Measurements from ENCODE around the gene TMEM184A. TPM values are rescaled to one million over a fixed set of nuclear protein-coding genes. Genes with fewer than 3 reads are reported as not detected.

TMEM184A gene
- total RNA-seq, 1 experiment from 2014 or later, result 13.4 TPM

- DNase-seq (ENCODE audit: low read depth), result no peak
- in situ Hi-C loops (cut with HindIII; ENCODE audit: low pct_unique_long_range_greater_than_20kb, low sequenced_read_pairs), result no loop called here
Observed at GRCh38 chr7:1558181-1558811, 2.3 kb upstream of the TMEM184A start.

GRCh38 chr7:1557771-1558170 is 1.8 kb upstream of the TMEM184A start:
- in situ Hi-C loops (cut with HindIII; ENCODE audit: low pct_unique_long_range_greater_than_20kb, low sequenced_read_pairs), result no loop called here
- DNase-seq (ENCODE audit: low read depth), result no peak

DNA sequence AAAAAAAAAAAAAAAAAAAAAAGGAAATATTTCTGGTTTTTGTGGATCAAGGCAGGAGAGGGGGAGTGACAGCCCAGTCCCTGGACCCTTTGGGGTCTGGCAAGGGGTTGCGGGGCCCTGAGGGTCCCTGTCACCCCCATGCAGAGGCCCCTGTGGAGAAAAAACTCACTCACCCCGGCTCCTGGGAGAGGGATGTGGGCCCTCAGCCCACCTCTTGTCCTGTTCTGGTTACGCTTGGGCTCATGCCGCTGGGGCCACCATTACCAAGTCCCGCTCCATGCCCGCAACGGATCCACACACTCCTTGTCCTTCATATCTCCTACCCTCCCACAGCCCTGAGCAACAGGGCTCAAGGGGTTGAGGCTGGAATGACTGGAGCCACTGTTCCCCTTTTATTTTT is 1.0 kb upstream of the TMEM184A start:
- DNase-seq (ENCODE audit: low read depth), result no peak
- in situ Hi-C loops (cut with HindIII; ENCODE audit: low pct_unique_long_range_greater_than_20kb, low sequenced_read_pairs), result no loop called here

- peak; percentile 97 for DNase-seq (ENCODE audit: low read depth)
- in situ Hi-C loops (cut with HindIII; ENCODE audit: low pct_unique_long_range_greater_than_20kb, low sequenced_read_pairs), result no loop called here
Observed at GRCh38 chr7:1555046-1555812, 776 bp downstream of the TMEM184A start.

DNA sequence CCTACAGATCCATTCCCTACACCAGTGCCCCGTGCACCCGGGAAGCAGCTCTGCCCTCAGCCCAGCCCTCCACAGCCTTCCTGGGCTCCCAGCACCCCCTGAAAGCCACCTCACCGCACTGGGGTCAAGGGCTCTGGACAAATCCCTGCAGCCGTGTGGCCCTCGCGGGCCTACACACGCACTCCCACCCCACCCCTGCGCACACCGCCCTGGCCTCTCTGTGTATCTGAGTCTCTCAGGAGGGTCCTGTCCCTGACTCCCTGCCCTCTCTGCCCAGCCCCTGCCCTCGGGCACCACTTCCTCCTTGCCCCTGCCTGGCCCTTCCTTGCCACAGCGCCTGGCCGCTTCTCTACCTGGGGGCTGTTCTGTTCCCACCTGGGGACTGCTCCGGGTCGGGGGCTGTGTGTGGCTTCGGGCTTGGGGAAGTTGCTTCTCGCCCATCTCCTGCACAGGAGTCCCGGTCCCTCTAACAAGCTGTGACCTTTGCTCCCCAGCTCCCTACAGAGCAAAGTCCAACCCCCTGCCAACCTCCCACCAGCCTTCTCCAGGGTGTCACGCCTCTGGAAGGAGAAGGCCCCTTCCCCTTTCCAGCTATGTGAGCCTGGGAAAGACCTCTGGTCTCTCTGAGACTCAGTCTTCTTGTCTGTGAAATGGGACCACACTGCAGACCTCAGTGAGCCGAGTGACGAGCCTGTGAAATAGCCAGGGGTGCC is 1.5 kb downstream of the TMEM184A start:
- in situ Hi-C loops (cut with HindIII; ENCODE audit: low pct_unique_long_range_greater_than_20kb, low sequenced_read_pairs), result no loop called here
- no peak for DNase-seq (ENCODE audit: low read depth)

DNA sequence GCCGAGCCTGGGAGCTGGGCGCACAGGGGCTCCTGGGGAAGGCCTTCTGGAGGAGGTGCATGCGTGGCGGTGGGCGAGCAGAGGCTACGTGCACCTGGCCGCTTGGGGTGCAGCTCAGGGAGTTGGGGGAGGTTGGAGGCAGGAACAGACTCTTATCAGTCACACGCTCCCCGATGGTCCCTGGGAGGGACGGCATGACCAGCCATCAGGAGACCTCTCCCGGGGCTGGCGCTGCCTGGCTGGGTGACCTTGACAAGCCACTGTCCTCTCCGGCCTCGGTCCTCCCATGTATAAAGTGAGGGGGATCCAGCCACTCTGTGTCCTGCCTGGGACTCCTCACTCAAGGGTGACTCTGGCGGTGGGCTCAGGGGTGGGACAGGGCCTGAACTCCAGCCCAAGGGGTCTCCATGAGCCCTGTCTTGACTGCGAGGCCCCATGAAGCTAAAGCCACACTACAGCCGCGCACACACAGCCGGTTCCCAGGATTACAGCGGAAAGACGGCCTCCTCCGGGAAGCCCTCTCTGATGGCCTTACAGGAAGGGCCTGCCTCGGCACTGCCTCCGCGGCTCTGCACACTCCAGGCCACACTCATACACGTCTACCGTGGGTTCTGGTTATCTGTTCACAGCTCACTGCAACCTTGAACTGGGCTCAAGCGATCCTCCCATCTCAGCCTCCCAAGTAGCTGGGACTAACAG is 2.3 kb downstream of the TMEM184A start:
- in situ Hi-C loops (cut with HindIII; ENCODE audit: low pct_unique_long_range_greater_than_20kb, low sequenced_read_pairs), result no loop called here
- no peak for DNase-seq (ENCODE audit: low read depth)

GRCh38 chr7:1552200-1552599 is 3.8 kb downstream of the TMEM184A start:
- no peak for DNase-seq (ENCODE audit: low read depth)
- in situ Hi-C loops (cut with HindIII; ENCODE audit: low pct_unique_long_range_greater_than_20kb, low sequenced_read_pairs), result no loop called here

DNA sequence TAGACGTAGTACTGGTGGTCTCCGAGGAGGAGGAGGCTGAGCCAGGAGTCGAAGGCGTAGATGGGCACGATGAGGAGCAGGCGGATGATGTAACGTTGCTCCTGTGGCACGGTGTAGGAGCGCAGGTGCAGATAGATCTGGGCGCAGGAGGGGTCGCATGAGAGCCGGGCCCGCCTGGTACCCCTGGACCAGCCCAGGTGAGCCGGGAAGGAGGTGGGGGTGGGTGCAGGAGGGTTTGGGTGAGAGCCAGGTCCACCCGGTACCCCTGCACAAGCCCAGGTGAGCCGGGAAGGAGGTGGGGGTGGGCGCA is 5.2 kb downstream of the TMEM184A start:
- in situ Hi-C loops (cut with HindIII; ENCODE audit: low pct_unique_long_range_greater_than_20kb, low sequenced_read_pairs), result no loop called here
- DNase-seq (ENCODE audit: low read depth), result no peak

DNA sequence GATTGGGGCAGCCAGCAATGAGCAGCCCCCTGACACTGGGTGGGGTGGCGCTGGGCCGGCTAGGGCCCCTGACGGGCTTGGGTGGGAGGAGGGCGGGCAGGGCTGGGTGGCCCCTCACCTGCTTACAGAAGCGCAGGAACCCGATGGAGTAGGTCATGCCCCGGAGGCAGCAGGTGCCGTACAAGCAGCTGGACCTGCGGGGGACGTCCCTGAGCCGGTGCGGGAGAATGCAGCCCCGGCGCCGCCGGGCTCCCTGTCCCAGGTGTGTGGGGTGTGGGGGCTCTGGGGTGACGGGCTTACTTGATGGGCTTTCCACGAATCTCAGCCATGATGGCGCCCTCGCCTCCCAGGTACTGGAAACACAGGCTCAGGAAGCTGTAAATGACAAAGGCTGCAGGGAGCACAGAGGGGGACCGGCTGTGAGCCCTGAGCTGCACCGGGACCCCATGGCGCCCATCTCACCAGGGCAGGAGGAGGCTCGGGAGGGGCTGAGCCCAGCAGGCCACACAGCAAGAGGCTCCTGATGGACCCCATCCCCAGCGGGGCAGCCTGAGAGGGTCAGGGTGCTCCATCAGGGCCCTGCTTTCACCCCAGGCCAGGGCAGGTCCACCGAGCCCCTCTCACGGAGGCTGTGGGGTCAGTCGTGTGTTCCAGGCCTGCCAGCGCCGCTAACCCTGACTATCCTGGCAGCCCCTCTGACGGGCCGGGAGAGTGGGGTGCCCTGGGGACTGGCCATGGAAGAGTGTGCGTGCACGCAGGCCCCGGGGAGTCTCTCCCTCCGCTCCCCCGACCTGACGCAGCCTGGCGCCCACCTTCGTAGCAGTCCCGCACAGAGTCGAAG is 5.8 kb downstream of the TMEM184A start:
- in situ Hi-C loops (cut with HindIII; ENCODE audit: low pct_unique_long_range_greater_than_20kb, low sequenced_read_pairs), result no loop called here
- no peak for DNase-seq (ENCODE audit: low read depth)

DNA sequence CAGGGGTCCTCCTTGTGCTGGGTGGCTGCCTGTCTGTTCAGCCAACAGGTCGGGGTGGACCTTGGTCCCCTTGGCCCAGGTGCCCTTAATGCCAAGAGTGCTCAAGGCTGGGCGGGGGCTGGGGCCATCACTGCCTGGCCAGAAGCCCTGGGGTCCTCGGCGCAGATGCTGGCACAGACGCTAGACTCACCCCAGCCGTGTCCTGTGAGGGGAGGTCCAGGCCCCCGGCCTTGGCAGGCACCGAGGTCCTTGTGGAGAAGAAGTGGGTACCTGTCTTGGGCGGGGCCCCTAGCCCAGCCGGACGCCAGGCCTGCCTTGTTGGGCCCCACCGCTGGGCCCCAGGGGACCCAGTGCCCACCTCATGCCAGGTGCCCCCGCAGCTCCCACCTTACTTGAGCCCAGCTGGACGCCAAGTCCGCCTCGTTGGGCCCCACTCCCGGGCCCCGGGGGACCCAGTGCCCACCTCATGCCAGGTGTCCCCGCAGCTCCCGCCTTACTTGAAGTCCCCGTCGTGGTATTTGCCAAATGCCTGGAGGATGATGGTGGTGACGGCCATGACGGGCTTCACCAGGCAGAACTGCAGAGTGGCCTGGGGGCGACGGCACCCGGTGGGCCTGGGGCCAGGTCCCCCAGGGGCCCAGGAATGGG is 6.5 kb downstream of the TMEM184A start:
- in situ Hi-C loops (cut with HindIII; ENCODE audit: low pct_unique_long_range_greater_than_20kb, low sequenced_read_pairs), result no loop called here
- no peak for DNase-seq (ENCODE audit: low read depth)

DNA sequence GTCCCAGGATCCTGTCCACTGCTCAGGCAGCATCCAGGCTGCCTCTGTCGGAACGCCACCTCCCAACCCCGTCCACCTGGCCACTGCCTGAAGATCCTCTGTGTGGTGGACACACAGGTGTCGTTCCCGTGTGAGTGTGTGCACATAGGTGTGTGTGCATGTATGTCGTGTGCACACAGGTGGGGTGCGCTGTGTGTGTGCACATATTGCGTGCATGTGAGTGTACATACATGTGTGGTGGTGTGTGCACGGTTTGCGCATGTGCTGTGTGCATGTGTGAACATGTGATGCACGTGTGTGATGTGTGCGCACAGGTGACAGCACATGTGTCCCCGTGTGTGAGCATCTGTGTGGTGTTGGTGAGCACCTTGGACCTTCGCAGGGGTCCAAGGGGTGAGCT is 7.1 kb downstream of the TMEM184A start:
- no peak for DNase-seq (ENCODE audit: low read depth)
- in situ Hi-C loops (cut with HindIII; ENCODE audit: low pct_unique_long_range_greater_than_20kb, low sequenced_read_pairs), result no loop called here

DNA sequence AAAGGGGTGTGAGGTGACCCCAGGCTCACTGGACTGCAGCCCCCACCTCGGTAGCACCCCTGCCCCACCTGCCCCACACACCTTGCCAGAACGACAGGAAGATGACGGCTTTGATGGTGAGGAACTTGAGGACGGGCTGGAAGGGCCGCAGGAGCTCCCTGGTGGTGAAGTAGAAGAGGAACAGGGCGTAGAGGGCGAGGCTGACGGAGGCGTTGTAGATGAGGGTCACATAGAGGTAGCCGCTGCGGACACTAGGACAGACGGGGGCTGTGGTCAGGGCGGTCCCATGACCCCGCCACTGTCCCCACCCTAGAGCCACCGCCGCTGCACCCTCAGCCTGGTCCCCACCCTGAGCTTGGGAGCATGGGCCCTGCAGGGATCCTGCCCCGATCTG is 7.6 kb downstream of the TMEM184A start:
- in situ Hi-C loops (cut with HindIII; ENCODE audit: low pct_unique_long_range_greater_than_20kb, low sequenced_read_pairs), result no loop called here
- DNase-seq (ENCODE audit: low read depth), result no peak

- in situ Hi-C loops (cut with HindIII; ENCODE audit: low pct_unique_long_range_greater_than_20kb, low sequenced_read_pairs), result no loop called here
- DNase-seq (ENCODE audit: low read depth), result no peak
Observed at GRCh38 chr7:1547777-1548437, 8.1 kb downstream of the TMEM184A start.

DNA sequence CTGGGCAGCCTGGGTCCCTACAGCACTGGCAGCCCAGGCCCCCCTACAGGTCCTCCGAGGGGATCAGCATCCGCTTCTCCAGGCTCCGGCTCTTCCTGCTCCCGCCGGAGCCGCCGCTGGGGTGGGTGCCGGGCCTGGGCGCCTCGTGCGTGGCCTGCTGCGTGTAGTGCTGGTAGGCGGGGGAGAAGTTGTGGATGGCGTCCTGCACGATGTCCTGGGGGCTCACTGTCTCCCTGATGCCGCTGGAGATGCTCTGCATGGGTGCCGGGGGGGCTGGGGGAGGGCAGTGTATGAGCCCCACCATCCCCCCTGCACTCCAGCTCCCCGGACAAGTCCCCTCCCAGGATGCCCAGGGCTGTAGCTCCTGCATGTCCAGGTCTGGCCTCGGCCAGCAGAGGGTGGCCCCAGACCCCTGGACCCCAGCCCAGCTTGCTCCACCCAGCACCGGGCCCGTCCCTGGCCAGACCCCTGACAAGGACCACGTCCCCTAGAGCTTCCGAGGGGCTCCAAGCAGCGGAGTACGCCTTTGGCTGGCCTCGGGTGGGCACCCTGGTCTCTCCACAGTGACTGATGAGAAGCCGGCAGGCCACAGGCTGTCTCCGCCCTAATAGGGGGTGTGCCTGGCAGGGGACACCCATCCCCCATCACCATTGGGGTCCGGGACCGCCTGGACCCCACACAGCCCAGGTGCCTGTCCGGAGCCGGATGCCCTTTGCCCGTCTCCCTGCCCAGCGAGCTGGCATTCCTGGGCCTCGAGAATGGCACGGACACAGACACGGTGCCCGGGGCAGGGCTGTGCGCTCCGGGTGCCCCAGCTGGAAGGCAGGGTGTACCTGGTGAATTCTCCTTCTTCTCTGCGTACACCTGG is 8.9 kb downstream of the TMEM184A start:
- in situ Hi-C loops (cut with HindIII; ENCODE audit: low pct_unique_long_range_greater_than_20kb, low sequenced_read_pairs), result no loop called here
- DNase-seq (ENCODE audit: low read depth), result no peak

DNA sequence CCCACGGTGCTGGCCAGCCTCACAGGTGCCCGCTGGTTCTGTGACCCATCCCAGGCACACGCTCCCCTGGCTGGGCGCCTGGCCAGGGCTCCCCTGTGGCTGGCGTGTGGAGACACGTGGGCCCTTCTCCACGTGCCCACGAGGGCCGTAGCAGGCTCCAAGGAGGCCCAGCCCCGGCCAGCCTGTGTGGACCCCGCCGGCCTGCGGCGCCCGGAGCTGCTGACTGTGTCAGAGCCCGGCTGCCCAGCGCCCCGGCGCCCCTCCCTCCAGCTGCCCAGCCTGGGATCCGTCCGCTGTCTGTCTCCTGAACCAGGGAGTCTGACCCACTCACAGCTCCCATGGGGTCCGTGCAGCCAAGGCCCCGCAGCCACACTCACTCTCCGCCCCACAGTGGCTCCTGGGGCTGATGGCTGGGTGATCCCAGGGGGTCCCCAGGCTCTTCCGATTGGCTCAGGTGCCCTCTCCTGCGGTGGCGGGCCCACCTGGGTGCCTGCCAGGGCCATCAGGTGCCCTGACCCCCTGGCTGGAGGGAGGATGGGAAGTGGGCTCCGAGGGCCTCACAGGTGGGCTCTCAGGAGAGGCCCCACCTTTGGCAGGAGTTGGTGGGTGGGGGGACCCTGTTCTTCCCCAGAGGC is 9.6 kb downstream of the TMEM184A start:
- in situ Hi-C loops (cut with HindIII; ENCODE audit: low pct_unique_long_range_greater_than_20kb, low sequenced_read_pairs), result no loop called here

More for the DNA sequence above, 9.6 kb downstream of the TMEM184A start:
- no peak for DNase-seq (ENCODE audit: low read depth)

Data from Caki2 (cell line).